Measurements from ENCODE around the gene AK8.
A peak's percentile ranks its signal among the peaks of the same experiment; 100 is the strongest.
"Not testable (repeated sequence)": the region's sequence is repeated elsewhere in the genome, so short reads cannot be mapped to it uniquely, and the experiment has no call there.

AK8 gene

GRCh38 chr9:132795511-132796303 is 82.4 kb downstream of the AK8 start:
- no peak for DNase-seq

GRCh38 chr9:132794730-132795380 is 83.2 kb downstream of the AK8 start:
- DNase-seq, result no peak

- no peak for DNase-seq
Observed at GRCh38 chr9:132793606-132794580, 84.2 kb downstream of the AK8 start.

DNA sequence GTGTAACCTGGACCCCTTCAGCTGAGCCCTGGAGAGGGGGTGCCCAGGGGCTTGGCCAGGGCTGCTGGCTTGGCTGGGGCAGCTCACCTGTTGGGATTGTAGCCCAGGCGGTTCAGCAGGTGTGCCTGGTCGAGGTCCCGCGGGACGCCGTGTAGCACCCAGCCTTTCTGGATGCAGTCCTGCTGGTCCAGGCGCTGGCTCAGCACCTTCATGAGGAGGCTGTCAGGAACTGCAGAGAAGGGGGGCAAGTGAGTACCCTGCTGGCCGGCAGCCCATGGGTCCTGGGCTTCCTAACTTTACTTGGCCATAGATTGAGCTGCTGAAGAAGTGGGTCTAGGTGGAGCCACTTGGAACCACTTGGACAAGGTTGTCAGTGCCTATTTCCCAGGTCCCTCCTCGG is 85.5 kb downstream of the AK8 start:
- no peak for DNase-seq

GRCh38 chr9:132791699-132792240 is 86.3 kb downstream of the AK8 start:
- DNase-seq, result no peak

DNA sequence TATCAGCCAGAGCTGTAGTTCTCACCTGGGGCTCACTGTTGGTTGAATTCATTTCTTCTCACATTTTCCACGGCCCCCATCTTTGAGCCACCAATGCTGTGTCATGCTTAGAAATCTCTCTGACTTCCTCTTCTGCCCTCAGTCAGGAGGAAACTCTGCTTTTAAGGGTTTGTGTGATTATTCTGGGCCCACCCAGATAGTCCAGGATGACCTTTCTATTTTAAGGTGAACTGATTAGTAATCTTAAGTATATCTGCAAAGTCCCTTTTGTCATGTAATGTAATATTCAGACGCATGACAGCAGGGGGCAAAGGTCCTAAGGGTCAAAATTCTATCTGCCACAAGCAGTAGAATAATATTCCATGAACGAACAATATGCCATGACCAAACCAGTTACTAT is 88.4 kb downstream of the AK8 start:
- peak; percentile 41 to 72 for DNase-seq

DNA sequence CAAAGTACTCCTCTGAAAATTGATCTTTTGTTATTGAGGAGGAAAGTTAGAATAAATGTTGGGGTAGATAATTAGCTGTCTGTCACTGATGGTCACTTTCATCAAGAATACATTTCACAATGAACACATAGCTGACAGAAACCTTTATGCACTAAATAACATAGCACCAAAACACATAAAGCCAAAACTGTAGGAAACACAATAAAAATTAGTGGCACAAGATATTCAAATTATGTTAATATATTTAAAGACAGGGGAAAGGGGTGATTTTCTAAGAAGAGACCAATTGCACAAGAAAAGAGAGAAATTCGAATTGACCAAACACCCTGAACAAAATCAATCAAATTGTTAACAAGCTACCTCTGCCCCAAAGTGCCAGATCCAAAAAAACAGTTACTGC is 89.7 kb downstream of the AK8 start:
- DNase-seq, result no peak

GRCh38 chr9:132787748-132788159 is 90.3 kb downstream of the AK8 start:
- no peak for DNase-seq

DNA sequence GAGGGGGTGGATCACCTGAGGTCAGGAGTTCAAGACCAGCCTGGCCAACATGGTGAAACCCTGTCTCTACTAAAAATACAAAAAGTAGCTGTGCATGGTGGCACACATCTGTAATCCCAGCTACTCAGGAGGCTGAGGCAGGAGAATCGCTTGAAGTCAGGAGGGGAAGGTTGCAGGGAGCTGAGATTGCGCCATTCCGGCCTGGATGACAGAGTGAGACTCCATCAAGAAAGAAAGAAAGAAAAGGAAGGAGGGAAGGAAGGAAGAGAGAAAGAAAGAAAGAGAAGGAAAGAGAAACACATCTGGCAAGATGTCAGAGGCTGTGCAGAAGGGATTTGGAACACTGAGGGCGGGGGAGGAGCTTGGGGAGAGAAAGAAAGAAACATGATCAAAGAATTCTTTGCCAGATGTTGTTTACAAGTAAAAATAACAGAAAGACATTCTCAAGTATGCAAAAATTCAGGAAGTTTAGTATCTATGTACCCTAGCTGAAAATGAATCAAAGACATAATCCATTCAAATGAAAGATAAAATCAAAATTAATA is 93.7 kb downstream of the AK8 start:
- DNase-seq, result no peak

GRCh38 chr9:132783006-132783405 is 95.1 kb downstream of the AK8 start:
- no peak for DNase-seq

DNA sequence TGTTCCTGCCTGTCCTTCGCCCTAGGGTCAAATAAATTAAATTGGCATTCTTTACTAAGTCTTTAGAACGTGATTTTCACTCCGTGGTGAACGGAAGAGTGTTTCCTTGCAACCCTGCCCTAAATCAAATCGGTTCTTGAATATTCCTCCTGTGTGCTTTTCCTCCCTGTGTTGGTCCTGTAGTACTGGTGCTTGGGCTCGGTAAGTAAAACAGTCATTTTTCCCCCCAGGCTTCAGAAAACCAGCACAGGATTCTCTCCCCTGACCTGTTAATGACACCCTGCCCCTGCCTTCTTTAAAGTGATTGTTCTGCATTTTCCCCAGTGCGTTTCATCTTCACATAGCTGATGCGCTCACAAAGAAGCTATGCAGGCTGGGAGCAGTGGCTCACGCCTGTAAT is 96.0 kb downstream of the AK8 start:
- DNase-seq, result no peak

DNA sequence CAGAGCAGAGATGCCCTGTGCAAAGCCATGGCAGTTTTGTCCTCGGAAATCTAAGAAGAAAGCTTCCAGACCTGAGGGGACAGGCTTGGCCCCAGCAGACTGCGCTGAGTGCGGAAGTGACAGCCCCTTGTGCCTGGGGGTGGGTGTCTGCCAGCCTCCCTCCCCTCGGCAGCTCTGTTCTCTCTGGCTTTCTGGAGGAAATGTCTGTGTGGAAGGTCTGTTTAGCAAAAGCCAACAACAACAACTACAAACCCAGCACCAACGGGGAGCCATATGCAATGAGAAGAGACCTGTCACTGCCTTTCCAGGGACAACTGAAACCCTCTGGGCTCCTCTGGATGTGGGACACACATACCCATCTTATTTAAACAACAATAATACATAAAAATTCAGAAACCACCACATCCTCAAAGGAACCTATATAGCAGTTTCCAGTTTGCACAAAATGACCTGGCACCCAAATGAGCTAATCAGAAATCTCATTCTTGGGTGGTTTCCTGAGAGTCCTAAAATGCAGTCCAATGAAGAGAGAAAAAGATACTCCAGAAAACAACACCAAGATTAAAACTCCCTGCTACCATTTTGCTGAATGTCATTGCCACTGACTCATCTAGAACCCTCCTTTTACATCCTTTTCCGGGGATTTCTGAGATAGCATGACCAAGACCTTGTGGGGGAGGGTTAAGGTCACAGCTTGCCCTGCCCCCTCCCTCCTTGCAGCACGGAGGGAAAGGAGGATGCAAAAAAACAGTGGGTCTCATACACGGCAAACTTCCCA is 97.7 kb downstream of the AK8 start:
- DNase-seq, result no peak

GRCh38 chr9:132776891-132777290 is 101.2 kb downstream of the AK8 start:
- no peak for DNase-seq

- no peak for DNase-seq
Observed at GRCh38 chr9:132776268-132776667, 101.8 kb downstream of the AK8 start.

DNA sequence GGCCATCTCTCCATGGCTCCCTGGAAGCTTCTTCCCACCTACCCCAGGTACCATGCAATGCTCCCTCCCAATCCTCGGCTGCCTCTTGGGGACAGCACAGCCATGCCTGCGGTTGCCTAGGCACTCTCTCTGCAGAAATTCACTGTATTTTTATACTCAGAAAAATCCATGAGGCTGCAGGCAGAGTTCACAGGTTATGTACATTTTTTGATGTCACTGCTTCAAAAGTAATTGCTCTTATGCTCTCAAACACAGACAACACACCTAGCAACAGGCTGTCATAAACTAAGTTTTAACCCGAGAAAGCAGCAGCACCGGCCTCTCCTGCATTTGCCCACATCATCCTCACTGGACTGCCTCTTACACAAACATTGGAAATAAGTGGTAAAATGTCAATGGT is 102.4 kb downstream of the AK8 start:
- DNase-seq, result no peak

DNA sequence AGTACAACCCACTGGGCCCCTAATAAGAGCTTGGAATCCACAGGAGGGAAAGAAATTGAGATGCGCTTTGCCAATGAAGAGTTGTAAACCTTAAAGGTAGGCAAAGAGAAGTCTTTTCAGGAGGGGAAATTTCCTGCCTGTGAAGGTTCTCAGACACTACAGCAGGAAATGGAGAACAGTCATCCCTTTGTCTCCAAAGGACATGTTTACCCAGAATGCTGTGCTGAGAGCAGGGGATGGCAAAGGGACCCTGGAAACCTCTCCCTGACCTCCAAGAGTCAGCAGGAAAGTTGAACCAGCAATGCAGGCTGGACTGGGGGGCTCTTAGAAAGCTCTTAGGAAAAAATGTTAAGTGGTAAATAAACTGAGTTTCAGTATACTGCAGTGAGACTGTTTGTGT is 103.2 kb downstream of the AK8 start:
- DNase-seq, result no peak

DNA sequence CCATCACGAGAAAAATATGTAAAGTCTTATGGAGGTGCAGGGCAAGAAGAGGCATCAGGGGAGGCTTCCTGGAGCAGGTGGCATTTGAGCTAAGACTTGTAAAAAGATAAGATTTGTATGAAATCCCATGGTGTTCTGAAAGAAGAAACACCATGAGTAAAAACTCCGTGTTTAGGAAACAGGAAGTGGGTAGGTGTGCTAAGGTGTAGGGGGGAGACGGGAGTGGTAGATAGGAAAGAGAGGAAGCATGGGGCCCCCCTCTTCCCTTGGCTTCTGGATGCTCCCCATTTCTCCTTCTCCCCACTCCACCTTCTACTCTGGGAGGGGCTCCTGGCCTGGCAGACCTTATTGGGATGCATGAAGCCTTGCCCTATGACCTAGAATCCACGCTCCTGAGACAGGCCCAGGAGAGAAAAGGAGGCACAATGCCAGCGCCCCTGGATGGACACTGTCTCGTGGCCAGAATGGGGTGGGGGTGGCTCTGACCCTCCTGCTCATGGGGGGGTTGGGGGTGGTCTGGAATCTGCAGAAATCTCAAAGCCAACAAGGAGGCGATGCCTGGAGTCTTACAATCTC is 104.2 kb downstream of the AK8 start:
- DNase-seq, result no peak

- DNase-seq, result no peak
Observed at GRCh38 chr9:132773093-132773492, 105.0 kb downstream of the AK8 start.

- DNase-seq, result not testable (repeated sequence)
Observed at GRCh38 chr9:132771752-132772151, 106.3 kb downstream of the AK8 start.

GRCh38 chr9:132770770-132771310 is 107.2 kb downstream of the AK8 start:
- no peak for DNase-seq

All from inflammatory macrophage (primary cell).